Measurements from ENCODE around the gene UNC5A.

Gene UNC5A

DNA sequence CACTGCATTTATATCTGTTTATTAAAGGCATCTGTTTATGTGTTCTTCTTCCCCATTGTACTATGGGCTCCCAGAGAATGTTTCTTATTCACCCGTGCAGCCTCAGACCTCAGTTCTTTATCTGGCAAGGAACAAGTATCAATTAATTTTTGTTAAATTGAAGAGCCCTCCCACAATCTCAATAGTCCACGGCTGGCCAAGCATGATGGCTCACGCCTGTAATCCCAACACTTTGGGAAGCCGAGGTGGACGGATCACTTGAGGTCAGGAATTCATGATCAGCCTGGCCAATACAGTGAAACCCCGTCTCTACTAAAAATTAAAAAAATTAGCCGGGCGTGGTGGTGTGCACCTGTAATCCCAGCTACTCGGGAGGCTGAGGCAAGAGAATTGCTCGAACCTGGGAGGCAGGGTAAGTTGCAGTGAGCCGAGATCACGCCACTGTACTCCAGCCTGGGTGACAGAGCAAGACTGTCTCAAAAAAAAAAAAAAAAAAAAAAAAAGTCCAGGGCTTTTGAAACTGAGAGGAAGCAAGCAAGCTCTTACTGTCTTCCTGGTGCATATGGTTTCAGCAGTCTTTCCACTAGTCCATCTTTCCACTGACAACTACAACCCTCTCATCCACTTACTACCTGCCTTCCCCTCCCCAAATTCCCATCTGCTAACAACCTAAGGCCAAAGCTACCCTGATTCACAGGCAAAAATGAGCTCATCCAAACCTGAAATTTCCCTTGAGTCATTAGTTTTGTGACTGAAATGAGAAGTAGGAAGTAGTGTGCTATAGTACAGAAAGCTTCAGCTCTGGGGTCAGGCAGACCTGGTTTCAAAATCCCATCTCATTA, 91.1 kb downstream of the UNC5A start:
- DNase-seq, result no peak

- no peak for DNase-seq
Observed at GRCh38 chr5:176902102-176902814, 91.9 kb downstream of the UNC5A start.

DNA sequence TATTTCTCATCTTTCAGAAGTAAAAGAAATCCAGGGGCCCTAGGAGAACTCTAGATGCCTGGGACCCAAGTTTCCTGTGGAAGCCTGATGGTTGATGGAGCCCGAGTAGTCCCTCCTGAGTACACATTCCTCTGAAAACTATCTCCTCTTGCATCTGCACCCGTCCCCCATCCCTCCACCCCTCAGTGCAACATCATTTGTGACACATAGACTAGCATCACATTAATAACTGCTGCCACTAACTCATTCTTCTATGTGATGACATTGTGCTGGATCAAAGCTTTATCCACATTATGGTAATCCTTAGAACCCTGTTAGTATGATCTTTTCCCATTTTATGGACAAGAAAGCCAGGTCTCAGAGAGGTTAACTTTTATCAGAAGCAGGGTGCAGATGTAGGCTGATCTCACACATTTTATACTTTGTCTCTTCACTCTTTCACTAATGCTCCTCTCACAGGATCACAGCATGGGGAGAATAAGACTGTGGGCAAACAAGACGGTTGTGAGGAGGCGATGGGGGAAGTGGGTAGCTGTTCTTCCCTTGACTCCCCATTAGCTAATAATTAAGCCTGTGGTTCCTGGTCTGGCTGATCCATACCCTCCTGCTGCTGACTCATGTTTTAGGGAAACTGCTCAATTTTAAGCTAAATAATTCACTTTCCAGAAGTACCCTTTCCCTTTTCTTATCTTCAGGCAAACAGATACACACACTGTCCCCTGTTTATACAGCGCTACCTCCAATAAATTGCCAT, 92.7 kb downstream of the UNC5A start:
- no peak for DNase-seq

- no peak for DNase-seq
Observed at GRCh38 chr5:176904276-176904675, 93.9 kb downstream of the UNC5A start.

GRCh38 chr5:176906126-176906525, 95.8 kb downstream of the UNC5A start:
- no peak for DNase-seq

DNA sequence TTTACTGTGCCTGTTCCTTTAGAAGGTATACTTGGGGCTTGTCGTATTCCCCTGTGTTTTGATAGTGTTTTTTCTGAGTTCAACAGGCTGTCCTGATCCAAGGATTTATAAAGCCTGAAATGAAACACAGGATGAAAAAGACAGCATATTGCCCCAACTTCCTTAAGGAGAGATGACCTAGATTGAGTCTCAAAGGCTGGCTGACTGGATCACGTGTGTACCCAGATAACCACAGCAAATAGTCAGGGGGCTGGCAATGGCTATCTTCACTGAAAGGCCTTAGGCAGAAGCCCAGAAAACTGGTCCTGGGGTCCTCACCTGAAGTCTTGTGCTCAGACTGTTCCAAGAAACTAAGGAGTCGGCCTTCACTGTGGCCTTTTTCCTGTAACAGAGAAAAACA, 96.4 kb downstream of the UNC5A start:
- DNase-seq, result no peak

DNA sequence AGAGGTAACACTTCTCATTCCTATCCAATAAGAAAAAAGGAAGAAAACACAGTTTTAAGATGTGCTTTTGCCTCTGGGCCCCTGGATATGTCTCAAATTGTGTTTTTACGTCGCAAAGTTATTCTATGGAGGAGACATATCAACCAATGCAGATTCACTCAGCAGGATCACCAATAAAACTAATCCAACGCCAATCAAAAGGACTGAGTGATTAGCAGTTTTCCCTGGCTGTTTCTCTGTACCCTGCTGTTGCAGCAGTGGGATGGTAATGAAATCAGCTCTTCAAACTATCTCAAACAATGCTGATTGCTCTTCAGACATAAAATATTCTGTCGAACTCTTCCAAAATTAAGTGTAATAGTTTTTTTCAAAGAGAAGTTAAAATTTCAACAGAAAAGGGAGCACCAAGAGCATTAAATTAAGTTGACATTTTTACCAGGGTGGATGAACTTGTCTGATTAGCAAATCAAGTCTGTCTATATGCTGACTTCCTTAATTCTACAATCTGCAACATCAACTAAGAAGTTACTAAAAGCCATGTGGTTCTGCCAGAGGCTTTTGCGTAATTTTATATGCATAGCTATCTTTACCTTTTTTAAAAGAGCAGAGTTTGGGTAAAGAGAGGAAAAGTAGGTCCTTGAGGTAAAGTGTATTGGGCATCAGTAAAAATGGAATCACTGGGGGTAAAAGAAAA, 98.5 kb downstream of the UNC5A start:
- DNase-seq, result no peak

- no peak for DNase-seq
Observed at GRCh38 chr5:176912115-176912514, 101.8 kb downstream of the UNC5A start.

- no peak for DNase-seq
Observed at GRCh38 chr5:176915906-176916305, 105.5 kb downstream of the UNC5A start.

GRCh38 chr5:176916337-176916736, 106.0 kb downstream of the UNC5A start:
- no peak for DNase-seq

GRCh38 chr5:176918613-176919012, 108.3 kb downstream of the UNC5A start:
- DNase-seq, result no peak

DNA sequence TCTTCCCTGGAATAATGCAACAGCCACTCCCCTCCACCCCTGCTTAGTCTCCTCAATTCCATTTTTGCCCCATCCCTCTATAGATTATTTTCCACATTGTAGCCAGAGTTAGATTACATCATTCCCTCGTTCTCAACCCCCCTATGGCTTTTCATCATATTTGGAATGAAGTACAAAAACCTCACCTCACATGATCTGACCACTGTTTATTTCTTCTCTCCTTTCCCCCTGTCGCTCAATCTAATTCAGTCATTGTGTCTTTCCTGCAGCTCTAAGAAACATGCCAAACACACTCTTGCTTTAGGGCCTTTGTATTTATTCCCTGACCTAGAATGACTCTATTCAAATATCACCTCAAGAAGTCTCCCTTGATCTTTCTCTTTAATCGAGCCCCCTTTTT, 111.4 kb downstream of the UNC5A start:
- DNase-seq, result no peak

DNA sequence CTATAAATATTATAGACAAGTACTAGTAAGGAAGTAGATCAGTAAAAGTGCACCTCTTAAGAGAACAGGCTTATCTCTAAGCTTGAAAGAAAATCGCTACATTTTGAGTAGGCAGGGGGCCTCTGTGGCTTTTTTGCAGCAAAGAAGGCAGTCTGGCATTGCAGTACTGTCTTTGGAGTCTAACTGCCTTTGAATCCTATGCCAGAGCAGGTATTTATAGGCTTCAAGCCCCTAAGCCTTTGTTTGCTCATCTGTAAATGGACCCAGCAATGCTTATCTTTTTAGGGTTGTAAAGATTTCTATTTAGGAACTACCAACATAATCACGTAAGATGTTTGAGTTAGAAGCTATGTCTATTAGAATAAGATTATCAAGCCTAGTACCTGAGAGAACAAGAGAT, 112.5 kb downstream of the UNC5A start:
- DNase-seq, result no peak

GRCh38 chr5:176927562-176927961, 117.2 kb downstream of the UNC5A start:
- DNase-seq, result no peak

- no peak for DNase-seq
Observed at GRCh38 chr5:176929654-176930053, 119.3 kb downstream of the UNC5A start.

All from fibroblast of skin of right biceps (primary cell).